Naive thymus-derived CD4-positive, alpha-beta T cell (primary cell): ENCODE measurements around the gene EPB41L3. TPM values are rescaled to one million over a fixed set of nuclear protein-coding genes. Genes with fewer than 3 reads are reported as not detected.

Experiments
- ATAC-seq: fragments of 150-1000 bp; cut with Tn5 transposase; 2 replicates; pipeline ENCODE4 v1.10.0; 2021; ENCODE audit warnings: mild to moderate bottlenecking, moderate library complexity
- CTCF ChIA-PET: fragments of 350-600 bp; sonication (Branson Sonifier 250); formaldehyde crosslinking; loops from one replicate; lab custom pipeline; 2021; ENCODE audit warnings: antibody characterized with exemption; lab: Charles Lee
- POLR2A ChIA-PET: fragments of 350-600 bp; sonication (Branson Sonifier 250); formaldehyde crosslinking; loops from one replicate; lab custom pipeline; 2021; ENCODE audit warnings: antibody characterized with exemption, inconsistent platforms; lab: Charles Lee
- DNase-seq, 9 donors: peaks; one replicate each; pipeline versions ENCODE4 v3.0.0 to v3.0.0-alpha.2; 2020 to 2022; ENCODE audit warnings: mixed read lengths in 1 of 9
- H3K27ac ChIP-seq: one replicate; pipeline ENCODE4 v1.7.0; 2013; ENCODE audit warnings: mild to moderate bottlenecking, low read depth, low read length, moderate library complexity
- H3K27me3 ChIP-seq, 2 donors: one replicate each; pipeline ENCODE4 v1.7.0; 2013; ENCODE audit warnings: low read length in 2 of 2, mild to moderate bottlenecking in 2 of 2, moderate library complexity in 2 of 2; ENCODE audit not compliant: control insufficient read depth in 2 of 2, insufficient read depth in 2 of 2
- H3K36me3 ChIP-seq, 3 experiments: 1 replicate in 2 of 3; 2 replicates in 1 of 3; pipeline ENCODE4 v1.7.0; 2013; ENCODE audit warnings: low read length in 3 of 3, mild to moderate bottlenecking in 3 of 3, moderate library complexity in 1 of 3; ENCODE audit not compliant: insufficient read depth in 3 of 3, control insufficient read depth in 2 of 3
- H3K4me1 ChIP-seq, 2 donors: one replicate each; pipeline ENCODE4 v1.7.0; 2013; ENCODE audit warnings: low read length in 2 of 2, mild to moderate bottlenecking in 2 of 2, moderate library complexity in 1 of 2; ENCODE audit not compliant: control insufficient read depth in 2 of 2, insufficient read depth in 2 of 2
- H3K4me3 ChIP-seq: 2 replicates; pipeline ENCODE4 v1.7.0; 2013; ENCODE audit warnings: mild to moderate bottlenecking, low read length
- H3K9me3 ChIP-seq, 3 experiments: 1 replicate in 2 of 3; 2 replicates in 1 of 3; pipeline ENCODE4 v1.7.0; 2013; ENCODE audit warnings: low read length in 3 of 3; ENCODE audit not compliant: control insufficient read depth in 2 of 3
- H3K27ac Mint-ChIP-seq, 9 donors: one replicate each; pipeline ENCODE4 v1.8.0; 2020 to 2022; ENCODE audit warnings: mixed read lengths in 9 of 9, mild to moderate bottlenecking in 8 of 9, moderate library complexity in 5 of 9, inconsistent platforms in 2 of 9
- H3K27me3 Mint-ChIP-seq, 5 donors: one replicate each; pipeline ENCODE4 v1.8.0; 2021 to 2022; ENCODE audit warnings: mixed read lengths in 5 of 5, mild to moderate bottlenecking in 1 of 5
- H3K36me3 Mint-ChIP-seq, 5 donors: one replicate each; pipeline ENCODE4 v1.8.0; 2020 to 2022; ENCODE audit warnings: mixed read lengths in 5 of 5, mild to moderate bottlenecking in 3 of 5, inconsistent platforms in 1 of 5
- H3K4me1 Mint-ChIP-seq, 7 donors: one replicate each; pipeline ENCODE4 v1.8.0; 2020 to 2022; ENCODE audit warnings: mixed read lengths in 7 of 7, mild to moderate bottlenecking in 3 of 7, inconsistent platforms in 1 of 7
- H3K4me3 Mint-ChIP-seq, 10 donors: one replicate each; pipeline ENCODE4 v1.8.0; 2020 to 2022; ENCODE audit warnings: mild to moderate bottlenecking in 10 of 10, mixed read lengths in 10 of 10, moderate library complexity in 6 of 10, inconsistent platforms in 2 of 10
- H3K9me3 Mint-ChIP-seq, 11 donors: one replicate each; pipeline ENCODE4 v1.8.0; 2020 to 2022; ENCODE audit warnings: mixed read lengths in 11 of 11, mild to moderate bottlenecking in 4 of 11, inconsistent platforms in 1 of 11, moderate library complexity in 1 of 11
- intact Hi-C, 2 donors: fragments of 100-400 bp; cut with micrococcal nuclease; formaldehyde crosslinking; loops; one replicate each; pipeline ENCODE4 v1.15.1; 2023
- polyA plus RNA-seq, 2 donors: library from polyadenylated mRNA; unstranded; fragments of 300-500 nt; fragmentation: Illumina TruSeq; gene quantifications; one replicate each; pipeline ENCODE4 v1.2.3, GENCODE V29; 2021
- total RNA-seq, 6 experiments: library from RNA in 5 of 6; stranded (reverse) in 5 of 6; gene quantifications; 1 replicate in 5 of 6; 2 replicates in 1 of 6; pipeline ENCODE4 v1.2.3 and lab custom pipeline; 2021 to 2026

Gene EPB41L3
- total and polyA plus RNA-seq, 7 experiments from 2014 or later = 1.5 to 35.5 (median 12.5) TPM

DNA sequence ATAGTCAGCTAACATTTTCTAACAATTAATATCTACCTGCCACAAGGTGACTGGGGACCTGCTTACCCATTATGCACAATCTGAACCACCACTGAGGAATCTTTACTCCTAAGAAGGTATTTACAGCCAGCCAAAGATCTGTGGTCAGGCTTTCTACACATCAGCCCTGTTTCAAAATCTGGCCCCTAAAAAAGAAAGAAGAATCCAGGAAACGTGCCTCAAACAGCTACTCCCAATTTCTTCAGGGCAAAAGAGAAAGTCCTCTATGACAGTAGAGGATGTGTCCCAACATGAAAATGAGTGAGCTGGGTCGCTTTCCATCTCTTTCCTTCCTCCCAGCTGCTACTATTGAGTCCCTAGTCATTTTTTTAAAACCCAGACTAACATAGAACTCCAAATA, 79.5 kb downstream of the EPB41L3 start:
- H3K27me3 ChIP-seq = no peaks in the 10 kb centered on the region
- Mint-ChIP-seq H3K27ac (peak overlapping the region in 1 of 9 donors; percentile 4), H3K9me3 (no peaks in the 10 kb centered on the region), H3K4me3 (no peak overlapping the region), H3K27me3 (peaks cover 0 to 6% (median 4%) of the 10 kb centered on the region in 5 donors), H3K4me1 (peaks cover 0 to 38% (median 16%) of the 10 kb centered on the region in 7 donors), H3K36me3 (no peaks in the 10 kb centered on the region)
- ATAC-seq = no peak
- CTCF ChIA-PET = no interaction called here
- POLR2A ChIA-PET = no interaction called here
- intact Hi-C loops = no loop called here
- H3K9me3 ChIP-seq = no peaks in the 10 kb centered on the region
- no peaks in the 10 kb centered on the region for H3K36me3 ChIP-seq
- H3K4me3 ChIP-seq = no peak overlapping the region
- no peak for DNase-seq
- H3K4me1 ChIP-seq = no peaks in the 10 kb centered on the region
- no peak overlapping the region for H3K27ac ChIP-seq

DNA sequence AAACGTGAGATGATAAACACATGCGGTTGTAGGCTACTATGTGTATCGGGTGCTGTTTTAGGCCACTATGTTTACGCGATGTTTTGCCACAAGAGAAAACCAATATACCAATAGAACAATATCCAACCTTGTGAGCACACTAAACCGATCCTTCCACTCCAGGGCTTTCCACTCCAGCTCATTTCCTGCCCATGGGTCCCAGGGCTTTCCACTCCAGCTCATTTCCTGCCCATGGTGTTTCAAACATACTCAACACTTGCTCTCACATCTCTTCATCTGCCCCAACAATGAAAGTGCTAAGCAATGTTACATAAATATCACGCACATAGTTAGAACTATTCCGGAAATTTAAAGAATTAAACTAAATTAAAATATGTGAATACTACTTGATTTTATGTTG, 80.0 kb downstream of the EPB41L3 start:
- Histone ChIP-seq H3K27ac (no peak overlapping the region), H3K4me1 (no peaks in the 10 kb centered on the region), H3K36me3 (no peaks in the 10 kb centered on the region), H3K4me3 (no peak overlapping the region), H3K27me3 (no peaks in the 10 kb centered on the region), H3K9me3 (no peaks in the 10 kb centered on the region)
- Mint-ChIP-seq H3K27me3 (peaks cover 0 to 6% (median 4%) of the 10 kb centered on the region in 5 donors), H3K36me3 (no peaks in the 10 kb centered on the region), H3K27ac (peak overlapping the region in 1 of 9 donors; percentile 8), H3K4me1 (peaks cover 0 to 38% (median 16%) of the 10 kb centered on the region in 7 donors), H3K4me3 (no peak overlapping the region), H3K9me3 (no peaks in the 10 kb centered on the region)
- CTCF ChIA-PET = no interaction called here
- POLR2A ChIA-PET = no interaction called here
- intact Hi-C loops = no loop called here
- DNase-seq = no peak
- no peak for ATAC-seq

DNA sequence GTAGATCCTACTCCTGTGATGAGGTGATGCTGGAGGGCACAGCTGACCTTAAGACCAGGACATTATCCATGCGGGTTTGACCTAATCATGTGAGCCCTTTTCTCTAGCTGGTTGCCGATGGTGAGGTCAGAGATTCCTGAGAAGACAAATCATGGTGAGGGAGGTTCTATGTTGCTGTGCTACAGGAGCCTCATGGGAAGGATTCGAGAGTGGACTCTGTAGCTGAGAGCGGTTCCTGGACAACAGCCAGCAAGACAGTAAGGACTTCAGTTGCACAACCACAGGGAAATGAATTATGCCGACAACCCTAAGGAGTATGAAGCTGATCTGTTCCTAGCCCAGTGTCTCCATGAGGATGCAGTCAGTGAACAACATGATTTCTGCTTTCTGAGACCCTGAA, 80.4 kb downstream of the EPB41L3 start:
- Histone ChIP-seq H3K36me3 (no peaks in the 10 kb centered on the region), H3K9me3 (no peaks in the 10 kb centered on the region), H3K4me3 (no peak overlapping the region), H3K27me3 (no peaks in the 10 kb centered on the region), H3K4me1 (no peaks in the 10 kb centered on the region), H3K27ac (no peak overlapping the region)
- ATAC-seq (peak; percentile 25), DNase-seq (no peak)
- no peaks in the 10 kb centered on the region for H3K36me3 Mint-ChIP-seq
- H3K27ac Mint-ChIP-seq = no peak overlapping the region
- ChIA-PET CTCF (no interaction called here), POLR2A (no interaction called here)
- peaks cover 0 to 40% (median 20%) of the 10 kb centered on the region in 7 donors for H3K4me1 Mint-ChIP-seq
- intact Hi-C loops = no loop called here
- no peak overlapping the region for H3K4me3 Mint-ChIP-seq
- H3K27me3 Mint-ChIP-seq = peaks cover 0 to 6% (median 4%) of the 10 kb centered on the region in 5 donors
- no peaks in the 10 kb centered on the region for H3K9me3 Mint-ChIP-seq

DNA sequence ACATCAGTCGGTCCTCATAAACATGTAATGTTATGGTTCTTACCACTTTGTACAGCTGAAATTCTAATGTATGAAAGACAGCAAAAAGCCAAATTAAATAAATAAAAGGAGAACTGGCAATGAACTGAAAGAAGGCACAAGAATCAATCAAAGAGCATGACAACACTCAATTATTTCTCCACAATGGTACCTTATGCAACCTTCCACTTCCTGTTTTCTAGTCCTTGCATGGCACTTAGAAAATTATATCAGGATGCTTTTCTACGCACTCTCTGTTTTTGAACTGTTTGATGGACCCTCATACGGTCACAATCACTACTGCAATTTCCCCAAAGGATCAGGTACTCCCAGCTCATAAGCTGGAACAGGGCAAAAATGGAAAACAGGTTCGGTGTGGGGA, 81.6 kb downstream of the EPB41L3 start:
- Mint-ChIP-seq H3K36me3 (no peaks in the 10 kb centered on the region), H3K27me3 (peaks cover 0 to 6% (median 4%) of the 10 kb centered on the region in 5 donors), H3K9me3 (no peaks in the 10 kb centered on the region), H3K27ac (peak overlapping the region in 1 of 9 donors; percentile 0), H3K4me1 (peaks cover 0 to 50% (median 30%) of the 10 kb centered on the region in 7 donors), H3K4me3 (no peak overlapping the region)
- Histone ChIP-seq H3K27me3 (no peaks in the 10 kb centered on the region), H3K4me3 (no peak overlapping the region), H3K27ac (no peak overlapping the region), H3K36me3 (no peaks in the 10 kb centered on the region), H3K9me3 (no peaks in the 10 kb centered on the region), H3K4me1 (no peaks in the 10 kb centered on the region)
- ChIA-PET POLR2A (no interaction called here), CTCF (interaction anchor here (0.7 kb wide), 1 partner anchor 15 kb away, joined by 3 read pairs; no protein-coding TSS in a partner anchor)
- DNase-seq (no peak), ATAC-seq (no peak)
- intact Hi-C loops = no loop called here

DNA sequence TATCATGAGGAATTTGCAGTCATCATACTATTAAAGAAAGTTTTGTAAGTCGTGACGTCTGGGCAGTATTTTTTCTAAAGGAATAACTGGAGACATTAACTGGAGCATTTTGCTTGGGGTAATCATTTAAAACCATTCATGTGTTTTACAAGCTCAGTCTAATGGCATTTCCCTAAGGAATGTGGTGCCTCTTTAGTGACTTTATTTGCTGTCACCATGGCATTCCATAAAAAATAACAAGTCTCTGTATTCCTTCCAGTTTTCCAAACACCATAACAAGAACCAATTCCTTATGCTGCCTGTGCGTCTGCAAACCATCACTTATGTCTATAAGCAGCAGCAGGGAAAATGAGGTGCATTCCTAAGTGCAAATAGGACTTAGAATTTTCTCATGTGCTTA, 82.8 kb downstream of the EPB41L3 start:
- peaks cover 0 to 2% of the 10 kb centered on the region in 2 donors for H3K4me1 ChIP-seq

DNA sequence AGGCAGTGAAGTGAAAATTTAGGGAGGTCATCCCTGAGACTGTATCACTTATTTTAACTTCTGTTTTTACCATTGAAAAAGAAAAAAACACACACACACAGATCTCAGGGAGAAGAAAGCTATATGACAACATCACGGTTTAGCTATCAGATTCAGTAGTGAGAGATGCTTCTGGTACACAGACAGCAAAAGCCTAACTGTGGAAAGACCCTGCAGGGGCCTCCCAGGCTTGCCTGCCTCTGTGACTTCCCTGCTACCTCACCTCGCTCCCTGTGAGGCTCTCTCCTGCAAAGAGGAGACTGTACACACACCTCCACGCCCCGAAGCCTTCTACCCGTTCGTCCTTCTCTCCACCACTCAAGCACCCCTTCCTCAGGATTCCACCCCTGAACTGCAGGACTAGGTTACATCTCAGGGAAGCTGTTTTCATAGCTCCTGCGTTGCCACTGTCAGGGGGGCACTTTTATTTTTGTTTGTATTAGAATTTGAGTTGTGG, 86.3 kb downstream of the EPB41L3 start:
- Mint-ChIP-seq H3K27ac (peak overlapping the region in 8 of 9 donors; percentile 82 to 97 (median 86)), H3K4me3 (peak overlapping the region in 9 of 10 donors; percentile 63 to 87 (median 73)), H3K9me3 (no peaks in the 10 kb centered on the region), H3K36me3 (no peaks in the 10 kb centered on the region), H3K27me3 (peaks cover 0 to 5% (median 0%) of the 10 kb centered on the region in 5 donors), H3K4me1 (peaks cover 0 to 41% (median 25%) of the 10 kb centered on the region in 7 donors)
- ChIA-PET POLR2A (interaction anchor here (0.9 to 4.0 kb wide), 4 partner anchors 87 to 220 kb away, joined by 4 to 14 read pairs (median 8); partner anchors contain the start of genes EPB41L3 and ZBTB14), CTCF (interaction anchor here (0.8 to 1.3 kb wide), 3 partner anchors 18 to 384 kb away, joined by 3 read pairs; no protein-coding TSS in a partner anchor)
- peak overlapping the region; percentile 66 for H3K27ac ChIP-seq
- H3K4me3 ChIP-seq = no peak overlapping the region
- H3K36me3 ChIP-seq = no peaks in the 10 kb centered on the region
- no peaks in the 10 kb centered on the region for H3K9me3 ChIP-seq
- peaks cover 0 to 3% of the 10 kb centered on the region in 2 donors for H3K4me1 ChIP-seq
- no peaks in the 10 kb centered on the region for H3K27me3 ChIP-seq
- intact Hi-C loops = loop anchor here (2.0 to 10.0 kb wide), 3 partner anchors 163 to 433 kb away; partner anchors contain the start of gene ZBTB14 (in 1 of the 2)
- DNase-seq (no peak), ATAC-seq (no peak)

More for the DNA sequence above, 82.8 kb downstream of the EPB41L3 start:
- Histone ChIP-seq H3K27me3 (no peaks in the 10 kb centered on the region), H3K4me3 (no peak overlapping the region), H3K9me3 (no peaks in the 10 kb centered on the region), H3K27ac (no peak overlapping the region), H3K36me3 (no peaks in the 10 kb centered on the region)
- ATAC-seq = no peak
- Mint-ChIP-seq H3K4me3 (no peak overlapping the region), H3K9me3 (no peaks in the 10 kb centered on the region), H3K36me3 (no peaks in the 10 kb centered on the region), H3K27ac (no peak overlapping the region), H3K27me3 (peaks cover 0 to 5% (median 2%) of the 10 kb centered on the region in 5 donors), H3K4me1 (peaks cover 0 to 48% (median 22%) of the 10 kb centered on the region in 7 donors)
- POLR2A ChIA-PET = no interaction called here
- CTCF ChIA-PET = interaction anchor here (1.2 kb wide), 1 partner anchor 9 kb away, joined by 3 read pairs; no protein-coding TSS in a partner anchor
- intact Hi-C loops = no loop called here
- no peak for DNase-seq
